Measurements from ENCODE around the gene ZNRF3.
"Not testable (repeated sequence)": the region's sequence is repeated elsewhere in the genome, so short reads cannot be mapped to it uniquely, and the experiment has no call there.

Gene ZNRF3

GRCh38 chr22:28894334-28894733 lies 11.0 kb downstream of the ZNRF3 start:
- Mint-ChIP-seq H3K36me3 (ENCODE audit: low read depth) (no peaks in the 10 kb centered on the region), H3K4me1 (peaks cover 25% of the 10 kb centered on the region), H3K9me3 (no peaks in the 10 kb centered on the region), H3K27me3 (peaks cover 8% of the 10 kb centered on the region), H3K4me3 (no peak overlapping the region), H3K27ac (no peak overlapping the region)
- ATAC-seq (no peak), DNase-seq (no peak)

DNA sequence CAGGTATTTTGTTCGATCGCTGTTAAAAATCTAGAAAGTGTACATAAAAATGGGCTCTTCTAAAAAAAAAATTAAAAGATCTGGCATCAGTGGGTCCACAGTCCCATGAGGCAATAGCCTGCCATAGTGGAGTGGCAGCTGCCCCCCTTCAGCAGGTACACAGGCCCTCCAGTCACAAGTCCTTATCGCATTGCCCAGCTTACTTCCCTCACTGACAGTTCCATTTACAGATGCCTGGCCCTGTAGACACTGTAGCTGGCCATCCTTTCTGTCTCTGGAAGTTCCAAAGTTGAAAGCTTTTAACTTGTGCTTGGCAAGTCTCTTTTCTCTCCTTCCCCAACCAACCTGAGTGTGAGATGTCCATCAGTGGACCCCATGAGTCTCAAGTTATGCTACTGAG lies 11.4 kb downstream of the ZNRF3 start:
- peaks cover 29% of the 10 kb centered on the region for H3K4me1 Mint-ChIP-seq
- ATAC-seq (no peak), DNase-seq (no peak)
- no peak overlapping the region for H3K4me3 Mint-ChIP-seq
- H3K9me3 Mint-ChIP-seq: no peaks in the 10 kb centered on the region
- H3K36me3 Mint-ChIP-seq (ENCODE audit: low read depth): no peaks in the 10 kb centered on the region
- no peak overlapping the region for H3K27ac Mint-ChIP-seq
- peaks cover 8% of the 10 kb centered on the region for H3K27me3 Mint-ChIP-seq

GRCh38 chr22:28896611-28897010 lies 13.2 kb downstream of the ZNRF3 start:
- Mint-ChIP-seq H3K27me3 (peaks cover 13% of the 10 kb centered on the region), H3K36me3 (ENCODE audit: low read depth) (no peaks in the 10 kb centered on the region), H3K9me3 (no peaks in the 10 kb centered on the region), H3K27ac (no peak overlapping the region), H3K4me3 (no peak overlapping the region), H3K4me1 (peaks cover 34% of the 10 kb centered on the region)
- no peak for ATAC-seq
- DNase-seq: no peak

- DNase-seq (no peak), ATAC-seq (no peak)
- H3K36me3 Mint-ChIP-seq (ENCODE audit: low read depth): no peaks in the 10 kb centered on the region
- no peak overlapping the region for H3K4me3 Mint-ChIP-seq
- no peak overlapping the region for H3K27ac Mint-ChIP-seq
- peaks cover 22% of the 10 kb centered on the region for H3K27me3 Mint-ChIP-seq
- H3K9me3 Mint-ChIP-seq: no peaks in the 10 kb centered on the region
- H3K4me1 Mint-ChIP-seq: peaks cover 27% of the 10 kb centered on the region
Measured at GRCh38 chr22:28898233-28898629, 14.9 kb downstream of the ZNRF3 start.

GRCh38 chr22:28899199-28899853 lies 16.0 kb downstream of the ZNRF3 start:
- DNase-seq (peak; percentile 34), ATAC-seq (peak; percentile 59)
- no peaks in the 10 kb centered on the region for H3K36me3 Mint-ChIP-seq (ENCODE audit: low read depth)
- peaks cover 27% of the 10 kb centered on the region for H3K4me1 Mint-ChIP-seq
- H3K9me3 Mint-ChIP-seq: no peaks in the 10 kb centered on the region
- H3K27me3 Mint-ChIP-seq: peaks cover 27% of the 10 kb centered on the region
- H3K4me3 Mint-ChIP-seq: no peak overlapping the region
- no peak overlapping the region for H3K27ac Mint-ChIP-seq

DNA sequence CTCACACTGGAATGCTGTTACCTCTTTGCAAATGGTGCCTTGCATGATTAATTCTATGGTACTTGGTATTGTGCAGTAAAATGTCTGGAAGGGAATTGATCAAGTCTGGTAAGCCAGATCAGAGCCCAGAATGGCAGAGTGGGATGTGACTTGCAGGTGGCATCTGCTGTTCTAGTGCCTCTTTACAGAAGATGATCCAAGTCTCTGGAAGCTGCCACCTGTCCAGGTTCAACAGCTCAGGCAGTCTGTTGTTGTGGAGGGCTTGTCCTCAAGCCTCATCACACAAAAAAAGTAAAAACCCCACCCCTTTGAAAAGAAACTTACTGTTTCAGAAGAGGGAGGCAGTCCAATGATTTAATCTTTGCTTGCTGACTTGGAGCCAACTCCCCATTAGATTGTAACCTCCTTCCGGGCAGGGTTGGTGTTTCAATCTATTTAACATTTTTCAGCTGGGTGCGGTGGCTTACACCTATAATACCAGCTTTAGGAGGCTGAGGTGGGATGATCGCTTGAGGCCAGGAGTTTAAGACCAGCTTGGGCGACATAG lies 17.1 kb downstream of the ZNRF3 start:
- Mint-ChIP-seq H3K9me3 (no peaks in the 10 kb centered on the region), H3K27ac (no peak overlapping the region), H3K36me3 (ENCODE audit: low read depth) (no peaks in the 10 kb centered on the region), H3K4me1 (peaks cover 24% of the 10 kb centered on the region), H3K4me3 (no peak overlapping the region), H3K27me3 (peaks cover 36% of the 10 kb centered on the region)
- DNase-seq (no peak), ATAC-seq (no peak)

GRCh38 chr22:28902490-28902889 lies 19.1 kb downstream of the ZNRF3 start:
- Mint-ChIP-seq H3K27ac (no peak overlapping the region), H3K27me3 (peaks cover 43% of the 10 kb centered on the region)

DNA sequence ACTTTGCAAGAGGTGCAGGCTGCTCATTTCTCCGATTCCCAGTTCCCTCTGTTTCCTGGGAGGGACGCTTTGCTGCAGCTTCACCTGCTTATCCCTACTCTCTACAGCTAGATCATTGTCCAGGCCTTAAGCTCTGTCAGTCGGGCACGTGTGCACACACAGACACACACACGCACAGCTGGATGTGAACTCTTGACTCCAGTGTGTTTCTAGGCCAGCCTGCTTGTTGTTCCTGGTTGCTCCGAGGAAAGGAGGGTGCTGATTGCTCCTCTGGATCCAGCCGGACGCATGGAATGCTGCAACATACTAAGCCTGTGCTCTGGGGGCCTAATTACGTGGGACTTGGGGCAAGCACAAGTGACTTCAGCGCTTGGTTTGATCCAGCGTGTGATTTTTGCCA lies 19.7 kb downstream of the ZNRF3 start:
- H3K4me1 Mint-ChIP-seq: peaks cover 35% of the 10 kb centered on the region
- H3K27ac Mint-ChIP-seq: no peak overlapping the region
- no peaks in the 10 kb centered on the region for H3K36me3 Mint-ChIP-seq (ENCODE audit: low read depth)
- H3K4me3 Mint-ChIP-seq: no peak overlapping the region
- H3K9me3 Mint-ChIP-seq: no peaks in the 10 kb centered on the region
- H3K27me3 Mint-ChIP-seq: peaks cover 43% of the 10 kb centered on the region
- no peak for ATAC-seq
- no peak for DNase-seq

More at GRCh38 chr22:28902490-28902889, 19.1 kb downstream of the ZNRF3 start:
- Mint-ChIP-seq H3K9me3 (no peaks in the 10 kb centered on the region), H3K4me3 (no peak overlapping the region), H3K36me3 (ENCODE audit: low read depth) (no peaks in the 10 kb centered on the region), H3K4me1 (peaks cover 29% of the 10 kb centered on the region)
- ATAC-seq (no peak), DNase-seq (no peak)

- Mint-ChIP-seq H3K36me3 (ENCODE audit: low read depth) (no peaks in the 10 kb centered on the region), H3K4me3 (no peak overlapping the region), H3K27me3 (peaks cover 43% of the 10 kb centered on the region), H3K9me3 (no peaks in the 10 kb centered on the region), H3K4me1 (peaks cover 39% of the 10 kb centered on the region), H3K27ac (no peak overlapping the region)
- DNase-seq: no peak
- ATAC-seq: no peak
Measured at GRCh38 chr22:28903729-28904128, 20.4 kb downstream of the ZNRF3 start.

DNA sequence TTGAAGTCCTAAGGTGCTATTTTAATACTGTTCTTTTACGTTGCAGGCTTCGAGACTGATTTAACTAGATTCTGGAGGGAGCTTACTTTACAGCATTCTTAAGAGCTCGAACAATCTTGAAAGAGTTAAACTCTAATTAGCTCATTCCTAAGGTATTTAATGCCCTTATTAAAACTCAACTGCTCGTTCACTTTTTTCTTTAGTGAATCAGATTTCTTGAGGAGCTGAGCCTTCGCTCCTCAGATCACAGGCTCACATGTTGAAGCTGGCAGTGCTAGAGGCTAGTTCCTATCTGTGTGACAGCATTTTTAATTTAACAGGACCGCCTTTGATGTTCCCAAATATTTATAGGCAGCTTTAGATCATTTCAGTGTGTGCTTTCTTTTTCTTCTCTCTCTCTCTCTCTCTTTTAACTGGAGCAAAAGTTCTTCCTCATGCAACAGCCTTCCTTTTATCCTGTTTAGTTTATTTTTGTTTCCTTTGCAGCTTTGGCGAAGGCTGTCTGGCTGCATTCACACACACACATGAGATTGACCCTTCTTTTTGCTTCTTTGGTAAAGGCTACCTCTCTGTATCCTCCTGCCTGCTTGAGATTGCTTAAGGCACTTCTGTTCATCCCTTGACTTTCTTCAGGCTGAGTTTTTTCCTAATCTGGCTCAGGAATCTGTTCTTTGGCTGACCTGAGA lies 21.0 kb downstream of the ZNRF3 start:
- H3K4me1 Mint-ChIP-seq: peaks cover 39% of the 10 kb centered on the region
- no peaks in the 10 kb centered on the region for H3K9me3 Mint-ChIP-seq
- DNase-seq: no peak
- H3K36me3 Mint-ChIP-seq (ENCODE audit: low read depth): no peaks in the 10 kb centered on the region
- H3K4me3 Mint-ChIP-seq: no peak overlapping the region
- H3K27ac Mint-ChIP-seq: no peak overlapping the region
- peaks cover 43% of the 10 kb centered on the region for H3K27me3 Mint-ChIP-seq
- ATAC-seq: no peak

GRCh38 chr22:28905256-28905832 lies 22.0 kb downstream of the ZNRF3 start:
- Mint-ChIP-seq H3K4me3 (no peak overlapping the region), H3K4me1 (peaks cover 37% of the 10 kb centered on the region), H3K36me3 (ENCODE audit: low read depth) (no peaks in the 10 kb centered on the region), H3K27me3 (peaks cover 39% of the 10 kb centered on the region), H3K9me3 (no peaks in the 10 kb centered on the region), H3K27ac (no peak overlapping the region)
- DNase-seq: no peak
- no peak for ATAC-seq

DNA sequence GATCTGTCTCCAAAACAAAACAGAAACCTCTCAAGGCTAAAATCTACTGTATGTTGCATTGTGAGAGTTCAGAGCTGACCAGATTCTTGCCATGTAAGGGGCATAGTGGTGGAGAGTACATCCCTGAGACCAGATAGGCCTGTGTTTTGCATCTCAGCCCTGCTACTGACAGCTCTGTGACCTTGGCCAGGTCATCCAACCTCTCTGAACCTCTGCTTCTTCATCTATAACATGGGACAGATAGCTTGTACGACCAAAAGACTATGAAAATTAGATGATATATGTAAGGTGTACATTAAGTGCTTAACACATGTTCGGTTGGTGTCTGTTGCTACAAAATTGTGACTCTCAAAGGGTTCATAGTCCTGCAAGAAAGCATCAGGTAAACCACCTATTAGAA lies 22.9 kb downstream of the ZNRF3 start:
- no peaks in the 10 kb centered on the region for H3K36me3 Mint-ChIP-seq (ENCODE audit: low read depth)
- no peak overlapping the region for H3K4me3 Mint-ChIP-seq
- no peak overlapping the region for H3K27ac Mint-ChIP-seq
- H3K9me3 Mint-ChIP-seq: no peaks in the 10 kb centered on the region
- ATAC-seq: no peak
- H3K27me3 Mint-ChIP-seq: peaks cover 42% of the 10 kb centered on the region
- no peak for DNase-seq
- H3K4me1 Mint-ChIP-seq: peaks cover 40% of the 10 kb centered on the region

DNA sequence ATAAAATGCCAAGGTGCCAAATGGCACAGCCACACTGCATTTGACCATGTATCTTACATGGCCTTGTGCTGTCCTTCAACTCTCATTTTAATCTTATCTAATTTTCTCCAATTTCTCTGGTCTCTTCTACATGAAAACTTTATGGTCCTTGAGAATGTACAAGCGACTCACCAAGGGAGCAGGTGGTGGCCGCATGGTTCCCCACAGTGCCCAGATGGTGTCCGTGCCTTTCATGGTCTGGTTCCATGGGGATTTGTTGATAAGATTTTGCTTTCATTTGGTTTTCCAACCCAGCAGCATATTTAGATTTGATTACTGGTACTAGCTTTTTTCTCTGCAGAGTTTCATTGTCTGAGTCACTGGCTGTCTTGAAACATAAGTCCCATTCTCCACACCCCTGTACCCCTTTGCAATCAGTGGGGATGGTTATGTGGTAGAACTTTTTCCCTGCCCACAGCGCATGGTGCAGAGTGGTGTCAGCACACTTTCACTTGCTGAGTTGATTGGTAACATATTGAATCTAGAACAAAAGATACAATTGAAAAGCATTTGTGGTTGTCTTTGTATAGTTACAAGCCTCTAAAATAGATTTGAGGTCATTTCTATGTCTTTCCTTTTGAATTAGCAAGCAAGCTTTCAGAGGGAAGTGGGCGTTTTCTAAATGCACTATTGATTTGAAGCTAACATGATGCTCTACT lies 24.1 kb downstream of the ZNRF3 start:
- H3K36me3 Mint-ChIP-seq (ENCODE audit: low read depth): no peaks in the 10 kb centered on the region
- H3K9me3 Mint-ChIP-seq: no peaks in the 10 kb centered on the region
- peak; percentile 97 for ATAC-seq
- H3K27me3 Mint-ChIP-seq: peaks cover 43% of the 10 kb centered on the region
- H3K4me3 Mint-ChIP-seq: peak overlapping the region; percentile 5
- H3K27ac Mint-ChIP-seq: peak overlapping the region; percentile 76
- H3K4me1 Mint-ChIP-seq: peaks cover 40% of the 10 kb centered on the region
- peak; percentile 59 for DNase-seq

DNA sequence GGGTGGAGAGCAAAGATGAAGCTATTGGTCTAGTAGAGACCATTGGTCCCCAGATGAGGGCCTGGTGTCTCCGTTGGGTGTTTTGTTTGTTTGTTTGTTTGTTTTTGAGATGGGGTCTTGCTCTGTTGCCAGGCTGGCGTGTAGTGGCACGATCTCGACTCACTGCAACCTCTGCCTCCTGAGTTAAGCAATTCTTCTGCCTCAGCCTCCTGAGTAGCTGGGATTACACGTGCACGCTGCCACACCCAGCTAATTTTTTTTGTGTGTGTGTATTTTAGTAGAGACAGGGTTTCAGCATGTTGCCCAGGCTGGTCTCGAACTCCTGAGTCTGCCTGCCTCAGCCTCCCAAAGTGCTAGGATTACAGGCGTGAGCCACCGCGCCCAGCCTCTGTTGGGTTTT lies 25.4 kb downstream of the ZNRF3 start:
- DNase-seq; H3K4me3 Mint-ChIP-seq; ATAC-seq; H3K36me3 Mint-ChIP-seq (ENCODE audit: low read depth); H3K9me3 Mint-ChIP-seq: not testable (repeated sequence)
- Mint-ChIP-seq H3K27me3 (peaks cover 39% of the 10 kb centered on the region), H3K4me1 (peaks cover 40% of the 10 kb centered on the region), H3K27ac (peak overlapping the region; percentile 68)
